SK-N-SH (cell line): Measurements from ENCODE around the gene LPGAT1. TPM values are rescaled to one million over a fixed set of nuclear protein-coding genes. Genes with fewer than 3 reads are reported as not detected.

Source experiments
- CTCF ChIA-PET: fragments of 300-600, 350-600 bp; formaldehyde crosslinking; extraction: SDS; loops from one replicate; lab custom pipeline; 2021; lab: Yijun Ruan, JAX
- POLR2A ChIA-PET: fragments of 350-600 bp; sonication (Branson Sonifier 250); formaldehyde crosslinking; extraction: SDS; loops from one replicate; lab custom pipeline; 2020; ENCODE audit warnings: antibody characterized with exemption, inconsistent platforms; lab: Yijun Ruan, JAX
- DNase-seq: peaks from one replicate; pipeline ENCODE4 v3.0.0; 2012
- H2AFZ ChIP-seq: fragments of 200-600 bp; sonication (generic); 2 replicates; pipeline ENCODE4 v1.8.1; 2016; ENCODE audit warnings: antibody characterized with exemption, mild to moderate bottlenecking, low read depth
- H3F3A ChIP-seq: fragments of 200-600 bp; sonication (generic); replicated peaks from 2 replicates; pipeline ENCODE3; 2016; ENCODE audit warnings: antibody characterized with exemption, mild to moderate bottlenecking; ENCODE audit not compliant: insufficient read depth
- H3K27ac ChIP-seq, 2 experiments: fragments of 200-500 bp in 1 of 2; fragments of 200-600 bp in 1 of 2; sonication (Bioruptor generic) in 1 of 2; sonication (generic), shearing (Covaris generic) in 1 of 2; 2 replicates each; pipeline versions ENCODE4 v1.5.1 to v1.6.1; 2014 to 2016; ENCODE audit warnings: low read depth in 2 of 2, inconsistent platforms in 1 of 2, low read length in 1 of 2, mild to moderate bottlenecking in 1 of 2, mixed read lengths in 1 of 2
- H3K27me3 ChIP-seq: fragments of 200-600 bp; sonication (generic), shearing (Covaris generic); 2 replicates; pipeline ENCODE4 v1.6.1; 2016; ENCODE audit warnings: mixed run types; ENCODE audit not compliant: insufficient read depth
- H3K36me3 ChIP-seq, 2 experiments: fragments of 200-500 bp in 1 of 2; fragments of 200-600 bp in 1 of 2; sonication (Bioruptor generic) in 1 of 2; sonication (generic) in 1 of 2; replicated peaks in 1 of 2; 2 replicates each; pipeline versions ENCODE3 to v1.5.1; 2014 to 2016; ENCODE audit warnings: low read length in 1 of 2, mild to moderate bottlenecking in 1 of 2; ENCODE audit not compliant: insufficient read depth in 2 of 2, control insufficient read depth in 1 of 2
- H3K4me1 ChIP-seq, 2 experiments: fragments of 200-500 bp in 1 of 2; fragments of 200-600 bp in 1 of 2; sonication (Bioruptor generic) in 1 of 2; sonication (generic), shearing (Covaris generic) in 1 of 2; 2 replicates each; pipeline versions ENCODE4 v1.5.1 to v1.6.1; 2014 to 2016; ENCODE audit warnings: low read depth in 1 of 2, low read length in 1 of 2, mixed run types in 1 of 2; ENCODE audit not compliant: insufficient read depth in 2 of 2, control insufficient read depth in 1 of 2
- H3K4me2 ChIP-seq: fragments of 200-600 bp; sonication (generic), shearing (Covaris generic); 2 replicates; pipeline ENCODE4 v1.6.1; 2017; ENCODE audit warnings: mixed run types
- H3K4me3 ChIP-seq, 2 experiments: fragments of 200-500 bp in 1 of 2; fragments of 200-600 bp in 1 of 2; sonication (Bioruptor generic) in 1 of 2; sonication (generic), shearing (Covaris generic) in 1 of 2; 2 replicates each; pipeline versions ENCODE4 v1.5.1 to v1.8.1; 2014 to 2016; ENCODE audit warnings: low read depth in 2 of 2, inconsistent platforms in 1 of 2, low read length in 1 of 2, mild to moderate bottlenecking in 1 of 2, mixed read lengths in 1 of 2, moderate library complexity in 1 of 2
- H3K79me2 ChIP-seq: fragments of 200-600 bp; sonication (generic); 2 replicates; pipeline ENCODE4 v1.8.1; 2017; ENCODE audit warnings: mild to moderate bottlenecking; ENCODE audit not compliant: insufficient read depth
- H3K9ac ChIP-seq: fragments of 200-600 bp; sonication (generic); 2 replicates; pipeline ENCODE4 v1.6.1; 2017; ENCODE audit warnings: mixed run types
- H3K9me2 ChIP-seq: fragments of 200-600 bp; sonication (generic); 2 replicates; pipeline ENCODE4 v1.6.1; 2017; ENCODE audit warnings: mixed run types
- H3K9me3 ChIP-seq: fragments of 200-600 bp; sonication (generic); 2 replicates; pipeline ENCODE4 v1.6.1; 2017; ENCODE audit warnings: mixed run types, mild to moderate bottlenecking, moderate library complexity
- H4K20me1 ChIP-seq: fragments of 200-600 bp; sonication (generic); 2 replicates; pipeline ENCODE4 v1.6.1; 2017; ENCODE audit warnings: mild to moderate bottlenecking, mixed run types; ENCODE audit not compliant: insufficient read depth
- CHD2 ChIP-seq: fragments of 150-350 bp; IDR thresholded peaks from 2 replicates; pipeline ENCODE4 v1.6.1; 2018; ENCODE audit warnings: low read length; ENCODE audit not compliant: partially characterized antibody
- ELF1 ChIP-seq: IDR thresholded peaks from 2 replicates; pipeline ENCODE4 v1.4.0; 2012
- EP300 ChIP-seq, 2 experiments: IDR thresholded peaks; 2 replicates each; pipeline versions ENCODE4 v1.4.0 to v1.6.1; 2012; ENCODE audit warnings: borderline replicate concordance in 1 of 2, low read depth in 1 of 2, low read length in 1 of 2
- FOSL2 ChIP-seq: IDR thresholded peaks from 2 replicates; pipeline ENCODE4 v1.4.0; 2012; ENCODE audit warnings: low read depth, mild to moderate bottlenecking, moderate library complexity, borderline replicate concordance
- IRF3 ChIP-seq: fragments of 150-350 bp; IDR thresholded peaks from 2 replicates; pipeline ENCODE4 v1.6.1; 2016; ENCODE audit warnings: mild to moderate bottlenecking, low read depth, low read length
- MAX ChIP-seq: IDR thresholded peaks from 2 replicates; pipeline ENCODE4 v1.4.0; 2012; ENCODE audit warnings: low read depth
- MXI1 ChIP-seq: IDR thresholded peaks from 2 replicates; pipeline ENCODE4 v1.6.1; 2012; ENCODE audit warnings: mild to moderate bottlenecking, low read depth, low read length, improper control_type of control experiment
- NFIC ChIP-seq: IDR thresholded peaks from 2 replicates; pipeline ENCODE4 v1.4.0; 2012; ENCODE audit warnings: borderline replicate concordance
- PBX3 ChIP-seq: IDR thresholded peaks from 2 replicates; pipeline ENCODE4; 2012
- REST ChIP-seq: IDR thresholded peaks from 2 replicates; pipeline ENCODE4 v1.6.1; 2012; ENCODE audit warnings: mild to moderate bottlenecking, low read depth, low read length, moderate library complexity
- TAF1 ChIP-seq: IDR thresholded peaks from 2 replicates; pipeline ENCODE4 v1.6.1; 2012; ENCODE audit warnings: low read depth, mild to moderate bottlenecking, low read length, moderate library complexity, borderline replicate concordance
- TCF12 ChIP-seq: IDR thresholded peaks from 2 replicates; pipeline ENCODE4 v1.4.0; 2012
- YY1 ChIP-seq: IDR thresholded peaks from 2 replicates; pipeline ENCODE4 v1.4.0; 2012; ENCODE audit warnings: low read depth, mild to moderate bottlenecking
- WGBS: methylation state at CpG from one replicate; pipeline ENCODE4 v1.1.6; 2017; ENCODE audit warnings: low lambda C conversion rate; 5-methylcytosine and 5-hydroxymethylcytosine counted together
- polyA plus RNA-seq, 3 experiments: library from polyadenylated mRNA; depleted of rRNA; stranded (reverse); fragments of >200 nt; gene quantifications; 2 replicates each; pipeline ENCODE4 v1.2.3, GENCODE V29; 2012

The LPGAT1 gene
- polyA plus RNA-seq, 1 of the 3 experiments (the other 2 are of a cell fraction) = 4.8 TPM

- ChIA-PET POLR2A (no interaction called here), CTCF (interaction anchor here (0.9 to 1.5 kb wide), 3 partner anchors 18 to 70 kb away, joined by 3 read pairs; no protein-coding TSS in a partner anchor)
- H3K4me1 ChIP-seq = peaks cover 0 to 5% of the 10 kb centered on the region in 2 experiments; a peak in 2 of 4 replicates
- H3K27me3 ChIP-seq = no peaks in the 10 kb centered on the region
- H3K36me3 ChIP-seq = peaks cover 20 to 46% of the 10 kb centered on the region in 2 experiments
- H3K9me3 ChIP-seq = no peaks in the 10 kb centered on the region
- no peak overlapping the region for H3K9ac ChIP-seq
- 9% methylated on average over 1 of the region's 1 CpG for WGBS
- H3K4me2 ChIP-seq = no peak overlapping the region
- no peaks in the 10 kb centered on the region for H4K20me1 ChIP-seq
- H3K27ac ChIP-seq = no peak overlapping the region
- no peaks in the 10 kb centered on the region for H3K9me2 ChIP-seq
- H2AFZ ChIP-seq = no peak overlapping the region
- H3K79me2 ChIP-seq = no peaks in the 10 kb centered on the region
- H3K4me3 ChIP-seq = no peak overlapping the region
- no peaks in the 10 kb centered on the region for H3F3A ChIP-seq
- TF ChIP-seq IRF3 = no peak
- no peak for DNase-seq
Observed at GRCh38 chr1:211750599-211750998, 80.0 kb downstream of the LPGAT1 start.

- Histone ChIP-seq H3K4me1 (peaks cover 0 to 5% of the 10 kb centered on the region in 2 experiments; a peak in 2 of 4 replicates), H3K4me3 (no peak overlapping the region), H3K27me3 (no peaks in the 10 kb centered on the region), H3K36me3 (peaks cover 20 to 46% of the 10 kb centered on the region in 2 experiments), H3K4me2 (no peak overlapping the region), H3F3A (no peaks in the 10 kb centered on the region), H4K20me1 (no peaks in the 10 kb centered on the region), H3K9me2 (no peaks in the 10 kb centered on the region), H3K79me2 (no peaks in the 10 kb centered on the region), H3K27ac (no peak overlapping the region), H3K9ac (no peak overlapping the region), H3K9me3 (no peaks in the 10 kb centered on the region), H2AFZ (no peak overlapping the region)
- CTCF ChIA-PET = interaction anchor here (1.3 kb wide), 1 partner anchor 10 kb away, joined by 5 read pairs; no protein-coding TSS in a partner anchor
- TF ChIP-seq NFIC (no peak), CHD2 (no peak), YY1 (no peak), EP300 (IDR thresholded peaks at IDR 0.05; ENCODE audit: borderline replicate concordance in 1 of 2, low read depth in 1 of 2, low read length in 1 of 2) (no peak), FOSL2 (no peak), REST (no peak), TCF12 (no peak), ELF1 (no peak), MAX (no peak), TAF1 (no peak), MXI1 (no peak), IRF3 (no peak), PBX3 (no peak)
- DNase-seq = no peak
- WGBS = 99% methylated on average over 3 of the region's 3 CpGs
- POLR2A ChIA-PET = interaction anchor here (0.6 kb wide), 1 partner anchor 28 kb away, joined by 3 read pairs; no protein-coding TSS in a partner anchor
Observed at GRCh38 chr1:211749251-211749650, 81.3 kb downstream of the LPGAT1 start.
